Stimulated activated CD4-positive, alpha-beta T cell treated with anti-CD3 and anti-CD28 coated beads, Interleukin-1b, Interleukin-23, amount 100 ng/mL, for 48 hours (primary cell): ENCODE measurements around the gene MRPL24.
A peak's percentile ranks its signal among the peaks of the same experiment; 100 is the strongest.

Source experiments
- DNase-seq: peaks from one replicate; pipeline ENCODE4 v3.0.0-alpha.2; 2020

The MRPL24 gene

DNA sequence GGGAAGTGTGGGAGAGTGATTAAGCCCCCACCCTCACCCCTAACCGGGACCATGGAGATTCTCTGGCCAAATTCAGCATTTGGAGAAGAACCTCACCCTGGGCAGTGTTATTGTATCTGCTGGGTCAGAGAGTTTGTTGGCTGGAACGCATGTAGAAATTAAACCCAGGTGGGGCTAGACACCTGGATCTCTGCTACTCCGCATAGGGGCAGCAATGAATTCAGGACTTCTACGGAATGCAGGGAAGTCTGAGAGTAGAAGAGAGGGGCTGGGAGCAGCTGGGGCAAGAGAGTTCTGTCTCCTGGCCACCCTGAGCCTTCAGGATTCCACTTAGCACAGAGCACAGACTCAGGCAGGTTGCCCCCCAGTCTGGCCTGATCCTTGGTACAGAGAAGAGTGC, 31.9 kb downstream of the MRPL24 start:
- DNase-seq: no peak

DNA sequence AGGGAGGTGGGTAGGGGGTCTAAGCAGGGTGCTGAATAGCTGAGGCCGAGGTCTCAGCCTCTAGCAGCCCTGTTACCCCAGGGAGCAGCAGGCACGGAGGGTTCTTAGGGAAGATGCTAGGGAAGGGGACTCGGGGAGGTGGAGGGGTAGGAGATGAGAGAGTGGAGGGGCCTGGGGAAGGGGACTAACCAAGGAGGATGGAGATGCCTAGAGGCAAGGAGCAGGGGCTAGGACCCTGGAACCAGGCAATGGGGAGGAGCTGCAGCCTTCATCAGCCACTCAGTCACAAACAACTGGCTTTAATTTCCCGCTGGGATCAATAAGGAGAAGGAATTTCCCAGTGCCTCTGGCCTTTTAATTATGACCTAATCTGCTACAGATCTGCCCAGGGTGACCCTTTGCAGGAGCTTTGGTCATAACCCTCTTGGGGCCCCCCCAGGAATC, 32.6 kb downstream of the MRPL24 start:
- DNase-seq: no peak

GRCh38 chr1:156707417-156708217, 33.3 kb downstream of the MRPL24 start:
- DNase-seq: no peak

DNA sequence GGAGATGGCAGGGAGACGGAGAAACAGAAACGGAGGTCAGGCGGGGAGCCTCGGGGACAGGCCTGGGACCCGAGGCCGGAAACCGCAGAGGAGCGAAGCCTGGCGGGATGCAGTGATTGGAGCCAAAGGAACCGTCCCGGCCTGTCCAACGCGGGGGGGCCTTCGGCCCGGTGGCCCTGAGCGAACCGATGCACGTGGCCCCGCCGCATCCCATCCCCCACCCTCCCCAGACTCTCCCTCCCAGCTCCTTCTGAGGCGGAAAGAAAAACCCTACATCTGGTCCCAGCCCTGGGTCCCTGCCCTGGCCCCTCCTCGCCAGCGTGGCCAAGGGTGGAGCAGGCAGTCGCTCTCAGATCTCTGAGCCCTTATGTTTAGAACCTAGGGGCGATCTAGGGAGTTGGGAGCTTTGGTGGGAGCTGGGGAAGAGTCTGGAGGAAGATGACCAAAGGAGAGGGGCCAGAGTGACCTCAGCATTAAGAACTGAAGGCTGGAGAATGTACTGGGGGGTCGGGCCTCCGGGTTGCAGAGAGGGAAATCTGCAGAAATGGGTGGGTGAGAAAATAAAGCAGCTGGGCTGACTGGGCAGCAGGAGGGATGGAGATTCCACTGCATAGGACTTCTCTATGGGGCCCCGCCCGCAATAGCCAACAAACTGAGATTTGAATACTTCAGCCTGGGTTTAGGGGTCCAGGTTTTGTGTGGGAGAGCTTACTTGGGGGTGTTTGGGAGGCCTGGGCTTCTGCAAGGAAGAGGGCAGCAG, 34.1 kb downstream of the MRPL24 start:
- no peak for DNase-seq

DNA sequence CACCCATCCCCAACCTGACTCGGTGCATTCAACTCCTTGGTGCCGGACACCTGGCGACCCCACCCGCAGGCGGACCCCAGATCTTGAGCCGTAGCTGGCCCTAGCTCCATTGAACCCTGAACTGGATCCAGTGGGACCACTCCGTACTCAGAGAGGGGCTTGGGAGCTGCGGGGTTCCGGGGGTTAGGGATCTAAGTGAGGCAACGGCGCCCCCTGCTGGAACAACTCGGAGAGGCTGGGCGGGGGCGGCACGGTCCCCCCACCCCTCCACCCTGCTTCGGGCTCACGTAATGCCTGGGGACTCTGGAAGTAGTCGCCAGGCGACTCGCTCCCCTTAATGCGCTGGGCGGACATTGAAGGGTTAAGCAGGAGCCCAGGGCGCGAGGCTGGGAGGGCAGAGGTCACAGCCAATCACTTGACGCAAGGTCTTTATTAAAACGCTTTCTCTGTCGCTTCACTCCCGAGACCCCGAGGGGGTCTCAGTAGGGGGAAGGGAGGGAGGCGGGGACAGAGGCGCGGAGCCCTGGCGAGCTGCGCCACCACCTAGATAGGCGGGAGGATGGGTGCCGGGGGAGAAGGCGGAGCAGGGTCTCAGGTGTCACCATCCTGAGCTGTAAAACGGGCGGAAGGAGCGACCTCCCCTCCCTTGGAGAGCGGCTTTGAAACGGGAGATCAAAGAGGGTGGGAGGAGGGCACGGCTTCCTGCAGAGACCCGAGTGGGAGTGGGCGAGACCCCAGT, 34.8 kb downstream of the MRPL24 start:
- peak; percentile 71 for DNase-seq

- DNase-seq: peak; percentile 13
These were observed 35.5 kb downstream of the MRPL24 start, which contains the start of gene CRABP2 for GRCh38 chr1:156705321-156705917. CRABP2 (minus strand) TSS chr1:156705583; CDS start chr1:156705446, 137 bp downstream.

GRCh38 chr1:156704930-156705320, 36.0 kb downstream of the MRPL24 start:
- DNase-seq: peak; percentile 47

- DNase-seq: no peak
These were observed 36.6 kb downstream of the MRPL24 start for GRCh38 chr1:156704166-156704711.

DNA sequence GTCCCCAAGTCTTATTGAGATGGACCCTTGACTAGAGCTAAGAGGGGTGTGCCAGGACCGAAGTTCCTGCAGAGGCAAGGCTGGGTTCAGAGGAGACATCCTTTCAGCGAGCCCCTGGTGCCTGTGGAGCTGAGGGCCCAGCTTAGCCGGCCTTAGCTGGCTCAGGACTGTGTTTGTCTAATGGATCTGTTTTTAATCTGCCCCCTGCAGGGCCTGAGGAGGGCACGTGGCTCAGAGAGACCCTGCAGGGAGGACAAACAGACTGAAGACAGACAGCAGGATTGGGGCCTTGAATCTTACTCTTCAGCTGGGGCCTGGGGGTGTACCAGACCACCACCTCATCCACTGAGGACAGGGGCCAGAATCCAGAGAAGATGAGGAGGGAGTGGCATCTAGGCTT, 37.1 kb downstream of the MRPL24 start:
- no peak for DNase-seq

DNA sequence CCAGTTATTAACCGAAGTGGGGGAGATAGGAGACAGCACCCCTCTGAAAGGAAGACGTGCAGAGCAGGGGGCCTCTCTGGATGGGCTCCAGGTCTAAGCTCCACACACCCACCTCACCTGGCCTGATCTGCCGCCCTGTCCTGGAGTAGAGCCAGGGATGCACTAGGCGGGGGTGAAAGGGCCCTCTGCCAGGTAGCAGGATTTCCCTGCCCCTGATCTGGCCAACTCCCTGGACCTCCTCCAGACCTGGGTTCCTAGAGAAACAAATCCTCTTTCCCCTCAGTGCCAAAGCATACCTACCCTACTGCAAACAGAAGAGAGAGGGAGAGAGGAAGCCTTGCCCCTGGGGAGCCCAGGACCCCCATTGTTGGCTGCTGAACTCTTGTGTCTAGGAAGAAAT, 37.6 kb downstream of the MRPL24 start:
- no peak for DNase-seq

- no peak for DNase-seq
These were observed 40.0 kb downstream of the MRPL24 start for GRCh38 chr1:156700736-156701531.

DNA sequence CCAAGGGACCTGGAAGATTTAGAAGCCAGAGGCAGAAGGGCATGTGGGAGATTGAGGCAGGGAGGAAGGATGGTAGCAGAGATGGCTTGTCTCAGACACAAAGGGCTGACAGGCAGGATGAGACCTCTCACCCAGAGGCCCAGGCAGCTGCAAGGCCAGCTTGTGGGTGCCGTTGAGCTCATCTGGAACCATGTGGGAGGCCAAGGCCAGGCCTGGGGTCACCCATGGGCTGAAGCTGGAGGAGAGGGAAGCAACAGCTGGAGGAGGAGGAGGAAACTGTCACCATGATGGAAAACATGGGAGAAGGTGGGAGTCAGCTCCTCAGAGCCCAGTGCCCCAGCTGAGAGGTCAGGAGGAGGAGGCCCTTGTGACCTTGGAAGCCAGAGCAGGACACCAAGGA, 41.9 kb downstream of the MRPL24 start:
- no peak for DNase-seq

DNA sequence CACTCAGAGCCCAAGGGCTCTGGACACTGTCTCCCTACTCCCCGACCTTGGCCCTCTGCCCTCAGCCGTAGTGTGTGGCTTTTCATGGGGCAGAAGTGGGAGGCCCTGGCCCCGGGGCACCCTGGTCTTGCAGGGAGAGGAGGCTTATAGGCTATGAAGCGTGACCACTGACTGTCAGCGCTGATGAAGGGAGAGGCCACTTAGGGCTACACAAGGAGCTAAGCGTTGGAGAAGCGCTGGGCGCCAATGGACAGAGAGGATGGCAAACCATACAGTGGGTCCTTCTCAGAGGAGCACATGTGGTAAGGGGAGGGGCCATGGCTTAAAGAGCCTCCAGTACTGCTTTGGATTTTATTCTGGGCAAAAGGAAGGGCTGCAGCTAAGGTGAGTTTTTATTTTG, 43.4 kb downstream of the MRPL24 start:
- no peak for DNase-seq

DNA sequence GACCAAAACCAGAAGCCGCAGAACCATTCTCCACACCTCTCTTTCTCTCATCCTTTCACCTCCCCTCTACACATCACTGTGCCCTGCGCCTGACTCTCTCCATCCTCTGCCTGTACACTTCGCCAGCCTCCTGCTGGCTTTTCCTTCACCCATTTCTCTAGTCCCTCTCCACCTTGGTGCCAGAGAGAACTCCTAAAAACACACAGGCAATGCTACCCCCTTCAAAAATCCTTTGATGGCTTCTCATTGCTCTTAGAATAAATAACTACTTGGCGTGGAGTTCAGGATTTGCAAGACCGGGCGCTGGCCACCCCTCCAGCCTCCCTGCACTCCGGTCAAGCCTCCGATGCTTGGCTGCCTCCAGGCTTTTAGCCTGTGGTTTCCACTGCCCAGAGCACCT, 44.1 kb downstream of the MRPL24 start:
- DNase-seq: no peak

- no peak for DNase-seq
These were observed 46.3 kb downstream of the MRPL24 start for GRCh38 chr1:156694690-156694962.

DNA sequence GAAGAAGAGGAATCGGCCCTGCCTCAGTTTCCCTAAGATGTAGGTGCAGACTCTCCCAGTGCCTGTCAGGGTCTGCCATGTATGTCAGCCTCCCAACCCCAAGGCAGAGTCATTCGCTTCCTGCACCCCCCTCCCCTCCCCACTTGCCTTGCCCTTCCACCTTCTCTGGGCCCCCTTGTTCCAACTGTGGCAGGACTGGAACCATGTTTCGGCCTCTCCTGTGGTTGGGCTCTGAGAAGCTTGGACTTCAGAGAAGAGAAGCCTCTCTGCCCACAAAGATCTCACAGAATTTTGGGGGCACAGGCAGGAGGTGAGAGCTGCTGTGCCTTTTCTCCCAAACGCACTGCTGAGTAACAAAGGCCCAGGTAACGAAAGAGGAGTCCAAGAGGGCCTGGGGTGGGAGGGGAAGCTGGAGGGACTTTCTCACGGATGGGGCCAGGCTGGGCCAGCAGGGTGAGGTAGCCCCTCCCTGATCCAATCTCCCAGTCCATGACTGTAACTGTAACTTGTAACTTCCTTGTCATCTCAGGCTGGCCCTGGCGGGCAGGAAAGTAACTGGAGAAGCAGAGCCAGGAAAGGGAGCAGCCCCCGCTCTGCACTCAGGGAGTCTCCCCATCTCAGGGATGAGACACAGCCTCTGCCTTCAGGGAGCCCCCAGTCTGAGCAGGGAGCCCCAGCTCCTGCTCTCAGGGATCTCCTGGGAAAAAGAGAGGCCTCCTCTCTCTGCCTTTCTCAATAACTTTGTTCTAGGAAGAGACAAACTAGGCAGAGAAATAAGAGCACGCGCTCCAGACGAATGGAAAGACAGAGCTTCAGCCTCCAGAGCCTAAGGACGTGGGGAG, 46.8 kb downstream of the MRPL24 start:
- no peak for DNase-seq

- DNase-seq: no peak
These were observed 47.7 kb downstream of the MRPL24 start for GRCh38 chr1:156692925-156693847.

DNA sequence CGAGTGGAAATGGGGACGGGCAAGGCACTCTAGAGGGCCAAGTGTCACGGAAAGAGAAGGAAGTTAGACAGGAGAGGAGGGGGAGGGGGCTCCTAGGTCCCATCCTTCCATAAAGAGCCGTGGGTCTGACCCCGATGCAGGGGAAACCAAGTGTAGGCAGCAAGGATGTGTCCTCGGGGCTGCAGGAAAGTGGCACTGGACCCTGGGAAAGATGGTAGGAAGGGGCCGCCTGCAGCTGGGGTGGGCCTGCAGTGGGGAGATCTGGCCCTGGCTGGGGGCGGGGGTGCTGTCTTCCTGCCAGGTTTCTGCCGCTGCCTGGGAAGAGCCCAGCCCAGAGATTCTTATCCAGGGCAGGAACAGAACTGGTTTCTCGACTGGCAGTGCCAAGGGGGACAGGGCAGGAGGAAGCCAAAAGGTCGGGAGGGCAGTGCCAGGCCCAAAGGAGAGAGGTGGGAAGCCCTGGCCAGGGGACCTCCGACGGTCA, 48.4 kb downstream of the MRPL24 start:
- DNase-seq: no peak

GRCh38 chr1:156691665-156692440, 49.0 kb downstream of the MRPL24 start:
- no peak for DNase-seq
